HG02943 (cell line): Measurements from ENCODE around the gene FBLN1.
"Not testable (repeated sequence)": the region's sequence is repeated elsewhere in the genome, so short reads cannot be mapped to it uniquely, and the experiment has no call there.

Experiments used
- ATAC-seq: cut with Tn5 transposase; IDR thresholded peaks from one replicate; pipeline ENCODE4 v1.9.1; 2021; ENCODE audit warnings: mild to moderate bottlenecking, low read depth, moderate library complexity; ENCODE audit not compliant: unreplicated experiment

FBLN1 gene

GRCh38 chr22:45502215-45503049 lies at the start of gene FBLN1:
Gene FBLN1 (plus strand): TSS chr22:45502883. CDS start chr22:45502986, 103 bp downstream.
- no peak for ATAC-seq

- ATAC-seq, result no peak
Observed at GRCh38 chr22:45453764-45454163, 48.9 kb upstream of the FBLN1 start.

GRCh38 chr22:45454275-45454674 lies 48.4 kb upstream of the FBLN1 start:
- no peak for ATAC-seq

GRCh38 chr22:45455212-45455611 lies 47.5 kb upstream of the FBLN1 start:
- no peak for ATAC-seq

- no peak for ATAC-seq
Observed at GRCh38 chr22:45455621-45456020, 47.1 kb upstream of the FBLN1 start.

- ATAC-seq, result no peak
Observed at GRCh38 chr22:45456811-45457210, 45.9 kb upstream of the FBLN1 start.

- no peak for ATAC-seq
Observed at GRCh38 chr22:45458532-45458931, 44.2 kb upstream of the FBLN1 start.

GRCh38 chr22:45459235-45459634 lies 43.4 kb upstream of the FBLN1 start:
- no peak for ATAC-seq

GRCh38 chr22:45460288-45461109 lies 42.2 kb upstream of the FBLN1 start:
- no peak for ATAC-seq

- no peak for ATAC-seq
Observed at GRCh38 chr22:45462034-45462655, 40.5 kb upstream of the FBLN1 start.

- not testable (repeated sequence) for ATAC-seq
Observed at GRCh38 chr22:45463691-45464090, 39.0 kb upstream of the FBLN1 start.

GRCh38 chr22:45465633-45466032 lies 37.0 kb upstream of the FBLN1 start:
- ATAC-seq, result no peak

GRCh38 chr22:45468872-45469271 lies 33.8 kb upstream of the FBLN1 start:
- no peak for ATAC-seq

- no peak for ATAC-seq
Observed at GRCh38 chr22:45469281-45470073, 33.2 kb upstream of the FBLN1 start.

- ATAC-seq, result no peak
Observed at GRCh38 chr22:45470871-45471270, 31.8 kb upstream of the FBLN1 start.

GRCh38 chr22:45472426-45472825 lies 30.3 kb upstream of the FBLN1 start:
- ATAC-seq, result no peak

- no peak for ATAC-seq
Observed at GRCh38 chr22:45473626-45474237, 29.0 kb upstream of the FBLN1 start.

GRCh38 chr22:45475063-45475747 lies 27.5 kb upstream of the FBLN1 start:
- ATAC-seq, result no peak

- no peak for ATAC-seq
Observed at GRCh38 chr22:45475851-45476514, 26.7 kb upstream of the FBLN1 start.
